ENCODE results near the gene CCDC60.

DNA sequence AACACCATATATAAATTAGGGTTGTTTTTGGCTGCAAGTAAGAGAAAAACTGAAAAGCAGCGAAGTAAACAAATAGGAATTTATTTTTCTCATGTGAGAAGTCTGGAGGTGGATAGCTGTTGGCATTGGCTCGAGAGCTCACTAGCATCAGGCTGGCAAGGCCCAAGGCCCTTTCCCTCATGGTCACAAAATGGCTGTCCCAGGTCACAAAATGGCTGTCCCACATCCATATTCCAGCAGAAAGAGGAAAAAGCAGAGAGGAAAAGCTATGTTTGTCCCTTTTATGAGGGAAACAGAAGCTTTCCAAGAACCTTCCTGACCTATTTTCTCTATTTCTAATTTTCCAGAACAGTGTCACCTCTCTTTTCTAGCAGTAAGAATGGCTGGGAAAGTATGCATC, 7.5 kb downstream of the CCDC60 start:
- TF ChIP-seq, protein P1, sequence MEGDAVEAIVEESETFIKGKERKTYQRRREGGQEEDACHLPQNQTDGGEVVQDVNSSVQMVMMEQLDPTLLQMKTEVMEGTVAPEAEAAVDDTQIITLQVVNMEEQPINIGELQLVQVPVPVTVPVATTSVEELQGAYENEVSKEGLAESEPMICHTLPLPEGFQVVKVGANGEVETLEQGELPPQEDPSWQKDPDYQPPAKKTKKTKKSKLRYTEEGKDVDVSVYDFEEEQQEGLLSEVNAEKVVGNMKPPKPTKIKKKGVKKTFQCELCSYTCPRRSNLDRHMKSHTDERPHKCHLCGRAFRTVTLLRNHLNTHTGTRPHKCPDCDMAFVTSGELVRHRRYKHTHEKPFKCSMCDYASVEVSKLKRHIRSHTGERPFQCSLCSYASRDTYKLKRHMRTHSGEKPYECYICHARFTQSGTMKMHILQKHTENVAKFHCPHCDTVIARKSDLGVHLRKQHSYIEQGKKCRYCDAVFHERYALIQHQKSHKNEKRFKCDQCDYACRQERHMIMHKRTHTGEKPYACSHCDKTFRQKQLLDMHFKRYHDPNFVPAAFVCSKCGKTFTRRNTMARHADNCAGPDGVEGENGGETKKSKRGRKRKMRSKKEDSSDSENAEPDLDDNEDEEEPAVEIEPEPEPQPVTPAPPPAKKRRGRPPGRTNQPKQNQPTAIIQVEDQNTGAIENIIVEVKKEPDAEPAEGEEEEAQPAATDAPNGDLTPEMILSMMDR (IDR thresholded peaks at IDR 0.05): no peak
- TF ChIP-seq POLR2A (IDR thresholded peaks at IDR 0.05): no peak

Data from lower leg skin (tissue), 3 donors.